Panc1 (cell line): ENCODE data around the gene MAPK8. TPM values are rescaled to one million over a fixed set of nuclear protein-coding genes. Genes with fewer than 3 reads are reported as not detected.

Source experiments
- ATAC-seq: fragments of 200-7000 bp; cut with Tn5 transposase; 2 replicates; pipeline ENCODE4 v1.9.1; 2020; ENCODE audit warnings: mild to moderate bottlenecking, moderate library complexity
- BruUV-seq: library from RNA; stranded (reverse); fragments of 400-500 nt; replicated peaks from 2 replicates; lab custom pipeline; 2021; lab: Mats Ljungman, UMichigan
- CTCF ChIA-PET: fragments of 300-600 bp; sonication (Branson Sonifier 250); formaldehyde crosslinking; loops from one replicate; lab custom pipeline; 2022; ENCODE audit warnings: antibody characterized with exemption; lab: Charles Lee
- POLR2A ChIA-PET: fragments of 300-600 bp; sonication (Branson Sonifier 250); formaldehyde crosslinking; loops from one replicate; lab custom pipeline; 2022; ENCODE audit warnings: antibody characterized with exemption; lab: Charles Lee
- DNase-seq: peaks from one replicate; pipeline ENCODE4 v3.0.0-alpha.2; 2010; ENCODE audit warnings: low read depth, low spot score
- H3K27ac ChIP-seq: 2 replicates; pipeline ENCODE4 v1.5.1; 2011; ENCODE audit warnings: mild to moderate bottlenecking, low read length, inconsistent platforms
- H3K27me3 ChIP-seq: fragments of 200-500 bp; sonication (Bioruptor generic); 2 replicates; pipeline ENCODE4 v1.6.0; 2014; ENCODE audit warnings: low read length, inconsistent platforms; ENCODE audit not compliant: control insufficient read depth, insufficient read depth
- H3K36me3 ChIP-seq: fragments of 200-500 bp; sonication (Bioruptor generic); 2 replicates; pipeline ENCODE4 v1.5.1; 2014; ENCODE audit warnings: inconsistent platforms, mild to moderate bottlenecking, low read length, moderate library complexity; ENCODE audit not compliant: control insufficient read depth, insufficient read depth
- H3K4me1 ChIP-seq: 2 replicates; pipeline ENCODE4 v1.5.1; 2011; ENCODE audit warnings: inconsistent platforms, mild to moderate bottlenecking, low read length, moderate library complexity; ENCODE audit not compliant: control insufficient read depth, insufficient read depth
- H3K4me3 ChIP-seq, 2 experiments: 2 replicates each; pipeline ENCODE4 v1.5.1; 2011 to 2012; ENCODE audit warnings: low read depth in 2 of 2, low read length in 2 of 2, mild to moderate bottlenecking in 2 of 2, inconsistent platforms in 1 of 2, moderate library complexity in 1 of 2
- H3K9me3 ChIP-seq: fragments of 200-500 bp; sonication (Bioruptor generic); 2 replicates; pipeline ENCODE4 v1.5.1; 2014; ENCODE audit warnings: low read depth, mild to moderate bottlenecking, inconsistent platforms, low read length, moderate library complexity; ENCODE audit not compliant: control insufficient read depth, insufficient read depth
- POLR2AphosphoS5 ChIP-seq: IDR thresholded peaks from 2 replicates; pipeline ENCODE4 v1.6.1; 2012; ENCODE audit warnings: mild to moderate bottlenecking, low read depth, low read length, moderate library complexity
- SIN3A ChIP-seq: IDR thresholded peaks from 2 replicates; pipeline ENCODE4 v1.6.1; 2012; ENCODE audit warnings: low read depth, mild to moderate bottlenecking, low read length, moderate library complexity, borderline replicate concordance; ENCODE audit not compliant: insufficient read depth
- TCF7L2 ChIP-seq: IDR thresholded peaks from 2 replicates; pipeline ENCODE4 v1.6.1; 2011; ENCODE audit warnings: mild to moderate bottlenecking, low read depth, low read length, inconsistent platforms
- in situ Hi-C: cut with HindIII; loops from 2 replicates; pipeline ENCODE4 v1.10.0; 2016; ENCODE audit warnings: low sequenced_read_pairs, low pct_unique_long_range_greater_than_20kb
- intact Hi-C: fragments of 100-400 bp; cut with micrococcal nuclease; formaldehyde crosslinking; loops from one replicate; pipeline ENCODE4 v1.10.0; 2022; ENCODE audit not compliant: unreplicated experiment
- total RNA-seq: library from RNA; stranded (reverse); gene quantifications from one replicate; pipeline ENCODE4 v1.2.1, GENCODE V29; 2021; ENCODE audit not compliant: unreplicated experiment
- TF ChIP-seq, protein P1 (sequence below), 2 experiments: IDR thresholded peaks; 2 replicates each; pipeline ENCODE4 v1.6.1; 2011 to 2012; ENCODE audit warnings: low read depth in 2 of 2, control low read depth in 1 of 2, low read length in 1 of 2, mild to moderate bottlenecking in 1 of 2, moderate library complexity in 1 of 2; ENCODE audit not compliant: insufficient read depth in 1 of 2
- TF ChIP-seq, protein P2 (sequence below): fragments of 450-650 bp; IDR thresholded peaks from 2 replicates; pipeline ENCODE4 v1.5.1; 2017; ENCODE audit warnings: mild to moderate bottlenecking

MAPK8 gene
- total RNA-seq, 1 experiment from 2014 or later = 66.6 TPM

DNA sequence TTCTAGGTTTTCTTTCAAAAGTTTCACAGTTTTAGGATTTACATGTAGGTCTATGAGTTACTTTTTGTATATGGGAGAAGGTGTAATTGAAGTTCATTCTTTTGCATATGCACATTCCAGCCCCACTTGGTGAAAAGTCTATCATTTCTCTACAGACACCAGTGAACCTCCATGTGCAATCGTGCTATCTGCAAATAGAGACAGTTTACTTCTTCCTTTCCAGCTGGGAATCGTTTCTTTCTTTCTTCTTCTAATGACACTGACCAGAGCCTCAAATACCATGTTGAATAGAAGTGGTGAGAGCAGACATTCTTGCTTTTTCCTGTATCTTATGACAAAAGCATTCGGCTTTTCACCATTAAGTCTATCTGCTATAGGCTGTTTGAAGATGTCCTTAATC, 175.7 kb downstream of the MAPK8 start:
- Histone ChIP-seq H3K27me3 (peaks cover 14% of the 10 kb centered on the region; the same call in 1 of the 2 replicates), H3K9me3 (no peaks in the 10 kb centered on the region), H3K4me3 (no peak overlapping the region), H3K36me3 (no peaks in the 10 kb centered on the region), H3K4me1 (no peaks in the 10 kb centered on the region), H3K27ac (no peak overlapping the region)
- ChIA-PET POLR2A (no interaction called here), CTCF (no interaction called here)
- no peak for ATAC-seq
- intact Hi-C loops = no loop called here
- DNase-seq = no peak
- in situ Hi-C loops = no loop called here
- TF ChIP-seq SIN3A = no peak
- TF ChIP-seq, protein P1, sequence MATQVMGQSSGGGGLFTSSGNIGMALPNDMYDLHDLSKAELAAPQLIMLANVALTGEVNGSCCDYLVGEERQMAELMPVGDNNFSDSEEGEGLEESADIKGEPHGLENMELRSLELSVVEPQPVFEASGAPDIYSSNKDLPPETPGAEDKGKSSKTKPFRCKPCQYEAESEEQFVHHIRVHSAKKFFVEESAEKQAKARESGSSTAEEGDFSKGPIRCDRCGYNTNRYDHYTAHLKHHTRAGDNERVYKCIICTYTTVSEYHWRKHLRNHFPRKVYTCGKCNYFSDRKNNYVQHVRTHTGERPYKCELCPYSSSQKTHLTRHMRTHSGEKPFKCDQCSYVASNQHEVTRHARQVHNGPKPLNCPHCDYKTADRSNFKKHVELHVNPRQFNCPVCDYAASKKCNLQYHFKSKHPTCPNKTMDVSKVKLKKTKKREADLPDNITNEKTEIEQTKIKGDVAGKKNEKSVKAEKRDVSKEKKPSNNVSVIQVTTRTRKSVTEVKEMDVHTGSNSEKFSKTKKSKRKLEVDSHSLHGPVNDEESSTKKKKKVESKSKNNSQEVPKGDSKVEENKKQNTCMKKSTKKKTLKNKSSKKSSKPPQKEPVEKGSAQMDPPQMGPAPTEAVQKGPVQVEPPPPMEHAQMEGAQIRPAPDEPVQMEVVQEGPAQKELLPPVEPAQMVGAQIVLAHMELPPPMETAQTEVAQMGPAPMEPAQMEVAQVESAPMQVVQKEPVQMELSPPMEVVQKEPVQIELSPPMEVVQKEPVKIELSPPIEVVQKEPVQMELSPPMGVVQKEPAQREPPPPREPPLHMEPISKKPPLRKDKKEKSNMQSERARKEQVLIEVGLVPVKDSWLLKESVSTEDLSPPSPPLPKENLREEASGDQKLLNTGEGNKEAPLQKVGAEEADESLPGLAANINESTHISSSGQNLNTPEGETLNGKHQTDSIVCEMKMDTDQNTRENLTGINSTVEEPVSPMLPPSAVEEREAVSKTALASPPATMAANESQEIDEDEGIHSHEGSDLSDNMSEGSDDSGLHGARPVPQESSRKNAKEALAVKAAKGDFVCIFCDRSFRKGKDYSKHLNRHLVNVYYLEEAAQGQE (IDR thresholded peaks at IDR 0.05; ENCODE audit: insufficient read depth in 1 of 2, low read depth in 2 of 2, low read length in 1 of 2) = no peak
- no peak for TF ChIP-seq POLR2AphosphoS5
- no peak for TF ChIP-seq TCF7L2
- TF ChIP-seq, protein P2, sequence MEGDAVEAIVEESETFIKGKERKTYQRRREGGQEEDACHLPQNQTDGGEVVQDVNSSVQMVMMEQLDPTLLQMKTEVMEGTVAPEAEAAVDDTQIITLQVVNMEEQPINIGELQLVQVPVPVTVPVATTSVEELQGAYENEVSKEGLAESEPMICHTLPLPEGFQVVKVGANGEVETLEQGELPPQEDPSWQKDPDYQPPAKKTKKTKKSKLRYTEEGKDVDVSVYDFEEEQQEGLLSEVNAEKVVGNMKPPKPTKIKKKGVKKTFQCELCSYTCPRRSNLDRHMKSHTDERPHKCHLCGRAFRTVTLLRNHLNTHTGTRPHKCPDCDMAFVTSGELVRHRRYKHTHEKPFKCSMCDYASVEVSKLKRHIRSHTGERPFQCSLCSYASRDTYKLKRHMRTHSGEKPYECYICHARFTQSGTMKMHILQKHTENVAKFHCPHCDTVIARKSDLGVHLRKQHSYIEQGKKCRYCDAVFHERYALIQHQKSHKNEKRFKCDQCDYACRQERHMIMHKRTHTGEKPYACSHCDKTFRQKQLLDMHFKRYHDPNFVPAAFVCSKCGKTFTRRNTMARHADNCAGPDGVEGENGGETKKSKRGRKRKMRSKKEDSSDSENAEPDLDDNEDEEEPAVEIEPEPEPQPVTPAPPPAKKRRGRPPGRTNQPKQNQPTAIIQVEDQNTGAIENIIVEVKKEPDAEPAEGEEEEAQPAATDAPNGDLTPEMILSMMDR = no peak
- no TSS peak for BruUV-seq

DNA sequence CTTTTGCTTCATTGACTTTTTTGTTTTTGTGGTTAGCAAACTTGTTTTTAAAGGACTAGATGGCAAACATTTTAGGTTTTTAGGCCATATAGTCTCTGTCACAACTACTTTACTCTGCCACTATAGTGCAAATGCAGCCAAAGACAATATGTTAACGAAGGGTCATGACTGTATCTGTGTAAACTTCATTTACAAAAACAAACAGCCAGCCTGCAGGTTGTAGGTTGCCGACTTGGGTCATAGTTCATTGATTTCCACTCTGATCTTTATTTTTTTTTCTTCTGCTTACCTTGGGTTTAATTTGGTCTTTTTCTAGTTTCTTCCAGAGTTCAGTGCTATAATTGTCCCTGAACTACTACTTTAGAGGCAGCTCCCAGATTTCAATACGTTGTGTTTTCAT, 178.4 kb downstream of the MAPK8 start:
- ATAC-seq = no peak
- no TSS peak for BruUV-seq
- ChIA-PET POLR2A (no interaction called here), CTCF (no interaction called here)
- H3K4me3 ChIP-seq = no peak overlapping the region
- TF ChIP-seq, protein P1 (IDR thresholded peaks at IDR 0.05; ENCODE audit: insufficient read depth in 1 of 2, low read depth in 2 of 2, low read length in 1 of 2) = no peak
- TF ChIP-seq SIN3A (no peak), TCF7L2 (no peak), POLR2AphosphoS5 (no peak)
- TF ChIP-seq, protein P2 = no peak
- in situ Hi-C loops (no loop called here), intact Hi-C loops (no loop called here)
- H3K27ac ChIP-seq = no peak overlapping the region
- H3K36me3 ChIP-seq = no peaks in the 10 kb centered on the region
- peaks cover 14% of the 10 kb centered on the region; the same call in 1 of the 2 replicates for H3K27me3 ChIP-seq
- H3K4me1 ChIP-seq = no peaks in the 10 kb centered on the region
- DNase-seq = no peak
- no peaks in the 10 kb centered on the region for H3K9me3 ChIP-seq
